ENCODE data around the gene KREMEN1. TPM values are rescaled to one million over a fixed set of nuclear protein-coding genes. Genes with fewer than 3 reads are reported as not detected.

Gene KREMEN1
- total RNA-seq, 1 experiment from 2014 or later, result 5.8 TPM

DNA sequence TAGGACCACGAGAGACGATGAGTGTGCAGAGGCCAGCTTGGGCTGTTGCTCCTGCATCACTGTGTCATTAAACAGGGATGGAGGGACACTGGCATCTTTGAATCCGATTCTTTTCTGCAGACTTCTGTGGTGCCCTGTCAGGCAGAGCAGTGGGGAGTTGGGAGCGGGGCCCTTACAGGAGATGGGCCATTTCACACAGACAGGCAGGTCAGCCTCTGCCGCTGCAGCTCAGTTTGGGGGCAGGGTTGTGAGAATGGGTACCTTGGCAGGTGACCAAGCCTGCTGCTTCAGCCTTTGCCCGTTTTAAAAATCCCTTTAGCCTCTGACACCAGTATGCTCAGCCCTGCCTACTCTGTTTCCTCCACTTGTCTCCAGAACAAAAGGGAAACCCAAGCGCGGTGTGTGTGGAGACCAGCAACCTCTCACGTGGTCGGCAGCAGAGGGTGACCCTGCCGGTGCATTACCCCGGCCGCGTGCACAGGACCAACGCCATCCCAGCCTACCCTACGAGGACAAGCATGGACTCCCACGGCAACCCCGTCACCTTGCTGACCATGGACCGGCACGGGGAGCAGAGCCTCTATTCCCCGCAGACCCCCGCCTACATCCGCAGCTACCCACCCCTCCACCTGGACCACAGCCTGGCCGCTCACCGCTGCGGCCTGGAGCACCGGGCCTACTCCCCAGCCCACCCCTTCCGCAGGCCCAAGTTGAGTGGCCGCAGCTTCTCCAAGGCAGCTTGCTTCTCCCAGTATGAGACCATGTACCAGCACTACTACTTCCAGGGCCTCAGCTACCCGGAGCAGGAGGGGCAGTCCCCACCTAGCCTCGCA, 23.8 kb upstream of the KREMEN1 start:
- no peak for DNase-seq (ENCODE audit: low read depth)

DNA sequence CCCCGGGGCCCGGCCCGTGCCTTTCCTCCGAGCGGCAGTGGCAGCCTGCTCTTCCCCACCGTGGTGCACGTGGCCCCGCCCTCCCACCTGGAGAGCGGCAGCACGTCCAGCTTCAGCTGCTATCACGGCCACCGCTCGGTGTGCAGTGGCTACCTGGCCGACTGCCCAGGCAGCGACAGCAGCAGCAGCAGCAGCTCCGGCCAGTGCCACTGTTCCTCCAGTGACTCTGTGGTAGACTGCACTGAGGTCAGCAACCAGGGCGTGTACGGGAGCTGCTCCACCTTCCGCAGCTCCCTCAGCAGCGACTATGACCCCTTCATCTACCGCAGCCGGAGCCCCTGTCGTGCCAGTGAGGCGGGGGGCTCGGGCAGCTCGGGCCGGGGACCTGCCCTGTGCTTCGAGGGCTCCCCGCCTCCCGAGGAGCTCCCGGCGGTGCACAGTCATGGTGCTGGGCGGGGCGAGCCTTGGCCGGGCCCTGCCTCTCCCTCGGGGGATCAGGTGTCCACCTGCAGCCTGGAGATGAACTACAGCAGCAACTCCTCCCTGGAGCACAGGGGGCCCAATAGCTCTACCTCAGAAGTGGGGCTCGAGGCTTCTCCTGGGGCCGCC, 23.1 kb upstream of the KREMEN1 start:
- no peak for DNase-seq (ENCODE audit: low read depth)

DNA sequence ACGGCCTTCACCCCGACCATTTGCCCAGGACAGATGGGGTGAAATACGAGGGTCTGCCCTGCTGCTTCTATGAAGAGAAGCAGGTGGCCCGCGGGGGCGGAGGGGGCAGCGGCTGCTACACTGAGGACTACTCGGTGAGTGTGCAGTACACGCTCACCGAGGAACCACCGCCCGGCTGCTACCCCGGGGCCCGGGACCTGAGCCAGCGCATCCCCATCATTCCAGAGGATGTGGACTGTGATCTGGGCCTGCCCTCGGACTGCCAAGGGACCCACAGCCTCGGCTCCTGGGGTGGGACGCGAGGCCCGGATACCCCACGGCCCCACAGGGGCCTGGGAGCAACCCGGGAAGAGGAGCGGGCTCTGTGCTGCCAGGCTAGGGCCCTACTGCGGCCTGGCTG, 22.4 kb upstream of the KREMEN1 start:
- no peak for DNase-seq (ENCODE audit: low read depth)

DNA sequence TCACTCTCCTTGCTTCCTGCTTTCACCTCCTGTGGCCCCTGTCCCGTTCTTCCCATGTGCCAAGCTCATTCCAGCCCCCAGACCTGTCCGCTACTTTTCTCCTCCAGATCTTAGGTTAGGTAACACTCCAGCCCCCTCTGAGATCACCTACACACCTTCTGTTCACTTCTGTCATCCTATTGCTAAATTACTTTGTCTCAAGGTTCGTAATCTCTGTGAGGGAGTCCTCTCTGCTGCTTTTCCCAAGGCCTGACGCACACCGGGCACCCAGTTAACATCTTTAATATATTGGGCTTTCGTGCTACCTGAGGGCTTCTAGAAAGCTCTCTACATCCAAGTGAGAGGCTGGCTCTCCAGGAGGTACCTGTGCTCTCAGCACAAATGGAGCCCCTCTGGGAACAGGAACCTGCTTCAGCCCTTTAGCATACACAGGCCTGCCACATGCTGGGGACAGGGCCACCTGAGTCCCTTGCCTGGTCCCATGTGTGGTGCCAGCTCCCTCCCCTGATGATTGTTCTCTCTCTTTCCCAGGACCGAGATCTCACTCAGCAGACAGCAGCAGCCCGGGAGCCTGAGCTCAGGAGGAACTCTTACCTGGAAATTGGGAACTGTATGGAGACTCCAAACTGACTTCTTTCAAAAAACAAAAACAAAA, 19.7 kb upstream of the KREMEN1 start:
- DNase-seq (ENCODE audit: low read depth), result no peak

DNA sequence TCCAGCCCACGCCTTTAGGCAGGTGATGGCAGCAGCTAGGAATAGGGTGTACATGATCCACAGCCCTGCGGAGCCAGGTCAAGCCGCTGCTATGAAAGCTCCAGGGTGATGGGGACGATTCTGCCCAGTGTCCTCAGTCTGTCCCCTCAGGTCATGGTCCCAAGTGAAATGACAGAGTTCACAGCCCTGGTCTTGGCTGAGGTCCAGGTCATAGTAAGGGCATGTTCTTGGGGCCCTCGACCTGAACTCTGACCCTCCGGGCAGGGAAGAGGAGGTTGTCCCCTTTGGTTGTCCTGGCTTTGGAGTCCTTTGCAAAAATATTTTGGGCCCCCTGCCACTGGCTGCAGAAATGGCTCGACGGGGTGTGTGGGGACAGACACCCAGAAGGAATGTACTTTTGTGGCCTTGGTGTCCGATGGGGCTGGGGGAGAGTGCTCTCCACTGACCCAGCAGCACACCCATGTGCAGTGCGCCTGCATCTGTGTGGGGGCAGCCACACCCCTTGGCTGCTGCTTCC, 18.5 kb upstream of the KREMEN1 start:
- no peak for DNase-seq (ENCODE audit: low read depth)

DNA sequence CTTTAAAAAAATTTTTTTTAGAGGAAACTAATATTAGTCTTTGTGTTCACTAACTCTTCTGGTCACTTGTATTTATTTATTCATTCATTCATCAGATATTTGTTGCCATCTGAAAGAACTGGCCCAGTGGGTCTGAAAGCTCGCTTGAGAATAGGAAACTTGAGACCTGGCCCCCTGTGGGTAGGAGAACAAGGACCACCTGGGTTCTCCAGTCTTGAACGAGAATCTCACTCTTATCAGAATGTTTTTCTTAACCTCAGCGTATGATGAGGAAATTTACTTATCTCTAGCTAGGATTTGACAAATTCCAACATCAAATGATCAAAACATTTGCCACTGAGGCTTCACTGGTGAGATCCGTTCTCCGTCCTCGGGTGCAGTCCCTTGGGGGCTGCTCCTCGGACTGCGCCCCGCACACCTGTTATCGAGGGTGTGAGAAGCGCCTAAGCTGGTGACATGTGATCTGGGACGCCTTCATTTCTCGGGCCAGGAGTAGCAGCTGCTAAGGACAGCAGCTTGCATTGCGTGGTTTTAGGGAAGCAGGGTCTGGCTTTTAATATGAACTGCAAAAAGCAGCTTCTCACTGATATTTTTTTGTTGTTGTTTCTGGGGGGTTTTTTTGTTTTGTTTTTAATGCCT, 17.5 kb upstream of the KREMEN1 start:
- peak; percentile 74 for DNase-seq (ENCODE audit: low read depth)

DNA sequence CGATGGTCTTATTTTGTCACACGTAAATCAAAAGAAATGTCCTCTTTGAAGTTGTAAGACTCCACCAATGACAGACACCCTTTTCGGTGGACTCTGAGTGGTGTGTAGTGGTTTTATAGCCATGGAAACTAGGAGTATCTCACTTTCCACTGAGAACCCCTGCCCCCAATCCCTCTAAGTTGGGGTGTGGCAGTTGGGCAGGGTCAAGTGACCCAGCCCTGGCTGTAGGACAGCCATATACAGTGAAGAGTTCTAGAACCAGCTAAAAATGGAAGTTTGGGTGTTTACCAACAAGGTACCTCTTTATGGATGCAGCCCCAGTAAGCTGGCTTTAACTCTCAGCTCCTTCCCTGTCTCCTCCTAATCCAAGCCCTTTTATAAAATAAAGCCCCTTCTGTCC, 16.4 kb upstream of the KREMEN1 start:
- DNase-seq (ENCODE audit: low read depth), result no peak

DNA sequence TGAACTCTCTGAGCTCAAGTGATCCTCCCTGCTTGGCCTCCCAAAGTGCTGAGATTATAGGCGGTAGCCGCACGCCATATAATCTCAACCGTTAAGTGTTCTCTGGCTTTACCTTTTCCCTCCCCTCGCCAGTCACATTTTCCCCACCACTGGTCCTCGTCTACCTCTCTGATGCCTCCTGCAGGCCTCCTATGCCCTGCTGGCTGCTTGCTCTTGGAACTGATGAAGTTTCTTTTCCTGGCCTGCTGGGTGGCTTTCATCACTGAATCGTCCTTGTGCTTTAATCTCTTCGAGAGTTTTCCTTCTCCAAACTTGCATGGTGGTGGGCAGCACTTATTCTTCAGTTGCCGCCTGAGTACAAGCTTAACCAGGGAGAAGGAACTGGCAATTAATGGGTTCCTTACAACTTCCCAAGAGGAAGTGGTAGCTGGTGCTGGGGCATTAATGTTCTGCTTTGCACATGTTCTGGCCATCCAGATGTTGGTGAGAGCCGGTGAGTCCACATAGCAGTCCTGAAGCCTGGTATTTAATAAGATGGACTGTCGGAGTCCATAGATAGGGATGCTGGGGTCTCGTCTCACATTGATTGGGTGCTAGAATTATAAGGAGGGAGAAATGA, 12.5 kb upstream of the KREMEN1 start:
- DNase-seq (ENCODE audit: low read depth), result no peak

DNA sequence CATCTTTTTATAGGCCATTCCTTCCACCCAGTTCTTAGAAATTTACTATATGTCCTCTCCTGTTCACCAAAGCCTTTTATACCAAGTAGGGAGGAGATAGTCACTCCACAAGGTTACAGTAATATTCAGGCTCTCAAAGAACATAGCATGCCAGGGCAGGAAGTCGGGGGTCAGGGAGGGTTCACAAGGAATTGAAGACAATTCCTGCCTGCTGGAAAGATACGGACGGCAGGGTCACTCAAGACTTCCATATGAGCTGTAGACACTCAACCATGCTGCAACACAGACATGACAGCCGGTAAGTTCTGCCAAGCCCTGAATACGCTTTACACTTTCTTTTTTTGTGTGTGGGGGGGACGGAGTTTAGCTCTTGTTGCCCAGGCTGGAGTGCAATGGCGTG, 11.9 kb upstream of the KREMEN1 start:
- no peak for DNase-seq (ENCODE audit: low read depth)

DNA sequence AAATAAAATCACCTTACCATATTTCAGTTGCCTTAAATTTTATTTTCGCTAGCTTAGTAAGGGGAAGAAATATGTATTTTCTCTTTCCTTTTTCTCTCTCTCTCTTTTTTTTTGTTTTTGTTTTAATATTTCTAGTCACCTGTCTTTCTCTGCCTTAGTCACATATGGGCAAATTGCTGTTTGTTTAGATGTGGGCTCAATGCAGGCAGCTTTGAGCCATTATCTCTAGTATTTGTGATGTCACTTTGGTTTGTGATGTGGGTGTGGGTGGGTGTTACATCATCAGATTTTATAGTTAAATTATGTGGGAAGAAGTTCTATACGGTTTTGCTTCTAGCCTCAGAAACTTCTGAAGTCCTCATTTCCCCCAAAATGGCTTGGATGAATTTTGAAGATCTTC, 11.1 kb upstream of the KREMEN1 start, which contains the start of gene C22orf31:
TSS of gene C22orf31 (minus strand) at position 59 of the 400 bp plus-strand sequence. CDS start at position 20, 39 bp downstream.
- DNase-seq (ENCODE audit: low read depth), result no peak

DNA sequence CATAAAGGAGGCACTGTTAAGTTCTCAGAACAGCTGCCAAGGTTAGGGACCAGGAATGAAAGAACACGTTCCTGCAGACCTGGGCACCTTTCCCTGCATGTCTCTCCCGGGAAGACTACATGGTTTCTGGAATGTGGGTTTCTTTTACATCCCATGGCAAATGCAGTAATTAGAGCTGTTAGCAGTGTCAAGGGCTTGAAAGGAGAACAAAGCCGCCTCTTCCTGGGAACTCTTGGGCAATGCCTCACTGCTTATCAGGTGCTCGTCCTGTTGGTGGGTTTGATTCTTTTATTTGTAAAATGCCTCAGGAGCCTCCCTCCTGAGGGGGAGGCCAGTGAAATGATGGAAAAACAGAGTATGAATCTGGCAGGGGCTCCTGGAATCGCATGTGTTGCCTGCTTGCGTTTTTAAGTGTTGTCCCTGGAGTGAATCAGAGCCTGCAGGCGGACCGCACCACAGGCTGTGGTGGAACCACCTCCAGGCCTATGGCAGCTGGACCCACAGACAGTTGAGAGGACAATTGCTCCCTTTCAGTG, 10.5 kb upstream of the KREMEN1 start:
- DNase-seq (ENCODE audit: low read depth), result no peak

DNA sequence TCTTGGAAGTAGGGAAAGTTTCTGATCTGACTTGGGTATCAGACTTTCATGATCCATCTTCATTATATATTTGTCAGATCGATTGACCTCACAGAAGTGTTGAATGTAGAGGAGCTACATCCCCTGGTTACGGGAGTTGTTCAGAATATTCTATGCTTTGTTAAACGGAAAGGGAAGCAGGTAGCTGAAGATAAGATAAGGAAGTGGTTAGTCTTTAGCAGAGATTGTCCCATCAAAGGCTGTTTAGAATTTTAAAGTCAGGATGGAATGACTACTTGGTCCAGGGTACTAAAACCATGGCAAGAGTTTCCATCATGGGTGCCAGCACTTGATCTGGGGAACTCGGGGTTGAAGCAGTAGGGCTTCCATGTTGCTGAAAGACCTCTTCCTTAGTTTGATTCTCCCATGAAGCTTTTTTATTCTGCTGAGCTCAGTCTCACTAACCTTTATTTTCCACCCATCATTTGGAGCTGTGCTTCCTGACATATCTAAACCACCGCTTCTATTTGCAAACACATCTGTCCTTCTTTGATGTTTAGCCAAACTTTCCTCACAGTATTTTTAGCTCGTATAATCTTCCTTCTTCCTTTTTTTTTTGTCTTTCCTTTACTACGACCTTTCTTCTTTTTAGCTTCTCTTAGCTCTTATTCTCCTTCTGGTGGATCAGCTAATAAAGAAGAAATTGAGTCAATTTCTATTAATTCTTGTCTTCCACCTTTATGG, 7.2 kb upstream of the KREMEN1 start:
- no peak for DNase-seq (ENCODE audit: low read depth)

DNA sequence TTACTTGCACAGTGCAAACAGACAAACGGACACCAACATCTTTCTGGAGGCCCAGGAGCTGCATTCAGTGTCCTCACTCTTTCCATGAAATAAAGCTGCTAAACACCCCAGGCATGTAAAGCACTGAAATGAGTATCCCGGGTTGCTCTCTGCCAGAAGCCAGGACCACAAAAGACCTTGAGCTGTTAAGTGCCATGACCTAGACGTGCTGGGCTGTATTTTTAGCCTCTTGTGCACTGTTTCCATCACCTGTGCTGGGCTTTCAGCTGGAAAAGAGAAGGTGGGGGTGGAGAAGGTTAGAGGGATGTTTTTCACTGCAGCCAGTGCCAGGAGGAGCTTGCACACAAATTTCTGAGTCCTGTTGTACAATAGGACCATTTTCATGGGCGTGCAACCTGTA, 3.4 kb upstream of the KREMEN1 start:
- no peak for DNase-seq (ENCODE audit: low read depth)

DNA sequence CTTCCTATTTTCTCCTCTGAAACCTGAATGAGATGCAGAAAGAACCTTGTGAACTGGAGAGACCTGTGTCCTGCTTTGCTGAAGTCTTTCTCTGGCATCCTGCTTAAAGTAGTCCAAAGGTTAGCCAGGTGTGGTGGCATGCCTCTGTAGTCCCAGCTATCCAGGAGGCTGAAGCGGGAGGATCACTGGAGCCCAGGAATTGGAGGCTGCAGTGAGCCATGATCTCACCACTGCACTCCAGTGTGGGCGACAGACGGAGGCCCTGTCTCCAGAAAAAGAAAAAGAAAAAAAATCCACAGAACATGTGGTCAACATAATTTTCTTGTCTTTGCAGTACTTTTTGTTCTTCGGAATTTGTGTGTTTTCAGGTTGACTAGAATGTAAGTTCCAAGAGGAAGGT, 2.3 kb upstream of the KREMEN1 start:
- no peak for DNase-seq (ENCODE audit: low read depth)

DNA sequence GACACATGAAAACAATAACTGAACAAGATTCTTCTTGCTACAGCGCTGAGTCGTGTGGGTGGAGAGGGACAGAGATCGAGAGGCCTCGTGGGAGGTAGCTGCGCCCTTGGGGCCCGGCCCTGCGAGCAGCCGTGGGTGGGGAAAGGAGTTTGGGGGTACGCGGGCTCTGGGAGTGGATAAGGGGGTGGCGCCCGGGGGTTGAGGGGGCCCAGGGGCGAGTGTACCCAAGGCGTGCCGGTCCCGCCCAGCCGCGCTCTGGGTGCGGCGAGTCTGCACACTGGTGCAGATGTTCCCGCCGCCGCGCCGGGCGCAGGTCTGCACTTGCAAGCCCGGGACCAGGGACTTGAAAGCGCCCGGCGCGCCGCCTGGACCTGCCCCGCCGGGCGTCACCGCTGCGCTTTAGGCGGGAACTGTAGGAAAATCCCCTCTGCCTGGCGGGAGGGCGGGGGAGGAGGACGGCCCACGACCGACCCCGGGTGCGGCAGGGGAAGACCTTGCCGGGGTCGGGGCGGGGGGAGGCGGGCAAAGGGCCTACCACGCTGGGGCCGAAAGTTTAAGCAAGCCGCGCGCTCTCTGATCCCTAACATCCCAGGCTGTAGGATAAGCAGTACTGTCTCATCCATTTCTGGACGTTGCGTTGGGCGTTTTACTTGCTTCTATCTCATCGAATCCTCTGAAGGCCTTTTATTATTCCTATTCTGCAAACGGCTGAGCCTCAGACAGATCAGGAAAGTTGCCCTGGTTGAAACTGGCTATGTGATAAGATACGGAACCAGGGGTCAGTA, 1.4 kb upstream of the KREMEN1 start:
- no peak for DNase-seq (ENCODE audit: low read depth)

DNA sequence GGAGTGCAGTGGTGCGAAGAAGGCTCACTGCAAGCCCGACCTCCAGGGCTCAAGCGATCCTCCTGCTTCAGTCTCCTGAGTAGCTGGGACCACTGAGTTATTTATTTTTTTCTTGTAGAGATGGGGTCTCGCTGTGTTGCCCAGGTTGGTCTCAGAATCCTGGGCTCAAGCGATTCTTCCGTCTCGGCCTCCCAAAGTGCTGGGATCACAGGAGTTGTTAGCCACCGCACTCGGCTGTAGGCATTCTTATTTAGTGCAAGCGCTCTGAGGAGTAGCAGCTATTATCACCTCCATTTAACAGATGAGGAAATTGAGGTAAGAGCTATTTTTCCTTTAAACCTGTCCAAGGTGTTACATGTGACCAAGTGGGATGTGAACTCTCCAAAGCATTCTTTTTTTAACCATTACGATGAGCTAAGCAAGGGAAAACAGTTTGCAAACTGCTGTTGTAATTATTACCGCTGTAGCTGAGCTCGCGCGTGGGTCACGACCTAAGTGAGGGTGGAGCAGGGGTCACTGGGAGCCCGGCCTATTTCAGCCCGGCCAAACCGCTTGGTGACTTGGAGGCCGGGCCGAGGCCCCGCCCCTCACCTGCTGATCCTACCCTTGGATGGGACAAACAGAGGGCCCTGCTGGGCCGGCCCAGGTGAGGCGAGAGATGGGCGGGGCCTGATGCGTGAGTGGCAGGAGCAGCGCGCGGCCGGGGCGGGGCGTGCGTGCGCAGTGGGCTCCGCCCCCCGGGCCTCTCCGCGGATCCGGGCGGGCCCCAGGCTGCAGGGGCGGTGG, 449 bp upstream of the KREMEN1 start:
- peak; percentile 54 for DNase-seq (ENCODE audit: low read depth)

DNA sequence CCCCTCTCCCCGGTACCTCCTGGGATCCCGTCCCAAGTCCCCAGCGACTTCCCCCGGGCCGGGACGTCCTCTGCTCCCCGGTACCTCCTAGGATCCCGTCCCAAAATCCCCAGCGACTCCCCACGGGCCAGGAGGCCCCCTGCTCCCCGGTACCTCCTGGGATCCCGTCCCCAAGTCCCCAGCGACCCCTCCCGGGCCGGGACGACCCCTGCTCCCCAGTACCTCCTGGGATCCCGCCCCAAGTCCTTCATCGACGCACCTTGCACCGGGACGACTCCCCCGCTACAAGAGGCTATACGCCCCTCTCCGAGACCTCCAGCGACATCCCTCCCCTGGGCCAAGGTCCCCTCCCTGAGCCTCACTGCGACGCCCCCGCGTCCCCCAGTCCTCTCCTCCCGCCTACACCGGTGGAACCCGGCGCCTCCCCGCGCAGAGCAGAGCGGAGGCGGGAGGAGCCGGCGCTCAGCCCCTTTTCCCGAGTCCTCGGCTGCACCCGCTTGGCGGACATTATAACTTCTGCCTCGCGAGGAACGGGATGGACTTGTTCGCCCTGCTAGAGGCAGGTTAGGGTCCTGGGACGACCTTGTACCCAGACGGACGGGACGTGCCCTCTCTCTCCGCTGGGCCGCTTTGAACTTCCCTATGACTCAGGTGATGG, 912 bp downstream of the KREMEN1 start:
- DNase-seq (ENCODE audit: low read depth), result no peak

DNA sequence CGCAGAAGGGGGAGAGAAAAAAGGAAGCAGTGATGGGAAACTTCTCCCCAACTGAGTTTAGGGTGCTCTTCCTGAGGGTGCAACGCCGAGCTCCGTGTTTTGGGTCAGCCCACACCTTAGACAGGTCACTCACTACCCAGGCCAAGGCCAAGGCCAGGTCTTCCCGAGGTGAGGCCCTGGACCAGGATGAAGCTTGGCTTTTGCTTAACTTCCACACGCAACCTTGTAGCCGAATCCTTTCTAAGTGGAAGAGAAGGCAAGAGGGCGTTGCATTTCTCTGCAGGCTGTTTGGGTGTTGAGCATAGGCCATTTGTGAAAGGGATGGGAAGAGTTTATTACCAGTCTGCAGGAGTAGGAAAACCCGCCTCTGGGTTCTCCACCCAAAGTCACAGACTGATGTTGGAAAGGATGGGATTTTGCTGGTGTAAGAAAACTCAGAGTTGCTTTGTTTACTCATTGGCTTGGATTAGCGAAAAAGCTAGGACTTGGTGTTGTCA, 1.5 kb downstream of the KREMEN1 start:
- DNase-seq (ENCODE audit: low read depth), result no peak

All from LHCN-M2 (cell line).